HG02973 (cell line): ENCODE measurements around the gene YBEY.

Source experiments
- ATAC-seq: cut with Tn5 transposase; IDR thresholded peaks from one replicate; pipeline ENCODE4 v1.9.1; 2021; ENCODE audit warnings: moderate library complexity; ENCODE audit not compliant: unreplicated experiment

The YBEY gene

DNA sequence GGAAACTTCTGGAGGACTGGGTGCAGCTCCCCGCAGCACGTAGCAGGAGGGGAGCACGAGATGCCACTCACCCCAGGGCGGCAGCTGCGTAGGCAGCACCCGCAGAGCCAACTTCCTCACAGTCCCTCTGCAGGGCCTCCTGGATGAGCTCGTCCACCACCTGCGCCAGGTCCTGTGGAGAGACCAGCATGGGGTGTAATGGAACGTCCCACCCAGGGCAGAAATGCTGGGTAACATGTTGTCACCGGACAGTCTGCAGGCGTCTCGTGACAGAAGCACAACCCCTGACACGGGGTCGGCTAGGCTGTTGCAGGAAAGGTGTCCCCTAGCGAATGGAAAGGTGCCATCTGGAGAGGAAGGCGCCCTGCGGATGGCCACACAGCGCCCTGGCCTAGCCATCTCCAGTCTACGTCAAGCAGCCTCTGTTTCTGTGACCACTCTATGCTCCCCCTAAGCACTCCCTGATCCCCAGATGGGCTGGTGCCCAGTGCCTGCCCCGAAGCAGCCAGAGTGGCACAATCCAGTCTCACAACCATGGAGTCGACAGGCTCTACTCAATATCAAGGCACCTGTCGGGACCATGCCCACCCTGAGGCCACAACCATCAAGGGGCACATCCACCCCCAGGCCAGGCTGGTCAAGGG is 22.0 kb upstream of the YBEY start:
- no peak for ATAC-seq

GRCh38 chr21:46264690-46265144 is 21.4 kb upstream of the YBEY start:
- ATAC-seq = no peak

DNA sequence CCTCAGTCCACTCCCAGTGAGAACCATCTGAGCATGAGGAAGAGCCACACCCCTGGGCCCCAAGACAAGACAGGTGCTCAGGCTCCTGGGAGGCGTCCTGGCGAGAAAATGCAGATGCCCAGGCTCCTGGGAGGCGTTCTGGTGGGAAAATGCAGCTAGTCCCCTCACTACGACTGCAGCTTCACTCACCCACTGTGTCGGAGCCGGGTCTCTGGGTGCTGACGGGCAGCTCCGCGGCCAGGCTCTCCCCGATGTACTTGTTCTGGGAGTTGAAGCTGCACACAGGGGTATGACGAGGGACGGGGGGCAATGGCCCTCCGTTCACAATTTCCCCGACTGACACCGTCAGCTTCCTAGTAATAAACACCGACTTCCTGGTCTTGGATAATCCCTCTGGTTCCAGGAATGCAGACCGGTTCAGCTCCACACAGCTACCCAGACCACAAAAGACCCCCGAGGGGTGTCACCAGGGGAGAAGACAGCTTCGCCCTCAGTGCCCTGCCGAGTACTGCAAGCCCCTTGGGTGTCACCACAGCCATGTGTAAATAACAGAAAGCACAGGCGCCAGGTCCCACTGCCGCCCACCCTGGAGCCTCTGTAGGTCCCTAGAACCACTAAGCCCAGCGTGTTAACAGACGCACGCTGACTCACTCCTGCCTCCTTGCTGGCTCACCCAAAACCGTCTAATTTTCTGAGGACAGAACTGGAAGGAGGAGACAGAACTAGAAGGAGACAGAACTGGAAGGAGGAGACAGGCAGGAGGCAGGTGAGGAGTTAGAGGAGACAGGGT is 20.2 kb upstream of the YBEY start:
- ATAC-seq = no peak

- no peak for ATAC-seq
Observed at GRCh38 chr21:46266946-46267345, 19.2 kb upstream of the YBEY start.

GRCh38 chr21:46268371-46268770 is 17.8 kb upstream of the YBEY start:
- ATAC-seq = no peak

- no peak for ATAC-seq
Observed at GRCh38 chr21:46269466-46269865, 16.7 kb upstream of the YBEY start.

GRCh38 chr21:46273341-46273740 is 12.8 kb upstream of the YBEY start:
- ATAC-seq = no peak

DNA sequence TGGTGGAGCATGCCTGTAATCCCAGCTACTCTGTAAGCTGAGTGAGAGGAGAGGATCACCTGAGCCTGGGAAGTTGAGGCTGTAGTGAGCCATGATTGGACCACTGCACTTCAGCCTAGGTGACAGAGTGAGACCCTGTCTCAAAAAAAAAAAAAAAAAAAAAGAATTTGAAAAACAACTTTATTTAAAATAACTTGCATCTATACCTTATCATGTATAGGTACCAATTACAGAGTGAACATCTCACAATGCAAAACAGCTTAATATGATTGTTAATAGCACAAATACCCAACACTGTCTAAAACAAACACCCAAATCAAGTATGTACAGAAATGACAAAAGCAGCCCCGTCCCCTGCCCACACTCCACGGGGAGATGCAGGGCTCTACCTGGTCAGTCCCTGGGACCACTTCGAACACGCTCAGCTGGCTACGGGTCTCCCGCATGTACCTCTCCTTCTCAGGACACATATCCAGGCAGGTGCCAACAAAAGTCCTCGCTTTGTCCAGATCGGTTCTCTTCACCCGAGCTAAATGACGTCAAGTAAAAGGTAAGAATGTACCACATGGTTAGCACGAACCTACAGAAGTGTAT is 11.2 kb upstream of the YBEY start:
- no peak for ATAC-seq

- ATAC-seq = no peak
Observed at GRCh38 chr21:46284077-46284644, 2.0 kb upstream of the YBEY start.

DNA sequence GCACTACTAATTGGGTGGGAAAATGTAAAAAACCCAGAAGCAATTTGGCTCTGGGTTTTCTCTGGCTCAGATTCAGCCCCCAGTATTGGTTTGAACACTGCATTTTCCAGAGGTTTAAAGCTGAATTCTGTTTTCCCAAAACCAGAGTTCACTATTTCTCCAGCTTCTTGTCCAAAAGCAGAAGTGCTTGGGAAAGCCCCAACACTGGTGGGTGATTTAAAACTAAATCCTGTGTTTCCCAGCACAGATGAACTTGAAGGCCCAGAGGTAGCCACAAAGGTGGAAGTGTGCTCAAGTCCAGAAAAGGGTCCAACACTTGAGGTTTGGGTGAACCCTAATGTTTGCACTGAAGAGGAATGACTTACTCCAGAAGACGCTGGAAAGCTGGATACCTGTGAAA is 1.4 kb upstream of the YBEY start:
- ATAC-seq = no peak

GRCh38 chr21:46285206-46285661 is 908 bp upstream of the YBEY start, which contains the start of gene MCM3AP:
Gene MCM3AP, minus strand, starts transcription at chr21:46285611. Its CDS starts 325 bp downstream, at chr21:46285286.
- ATAC-seq = no peak

DNA sequence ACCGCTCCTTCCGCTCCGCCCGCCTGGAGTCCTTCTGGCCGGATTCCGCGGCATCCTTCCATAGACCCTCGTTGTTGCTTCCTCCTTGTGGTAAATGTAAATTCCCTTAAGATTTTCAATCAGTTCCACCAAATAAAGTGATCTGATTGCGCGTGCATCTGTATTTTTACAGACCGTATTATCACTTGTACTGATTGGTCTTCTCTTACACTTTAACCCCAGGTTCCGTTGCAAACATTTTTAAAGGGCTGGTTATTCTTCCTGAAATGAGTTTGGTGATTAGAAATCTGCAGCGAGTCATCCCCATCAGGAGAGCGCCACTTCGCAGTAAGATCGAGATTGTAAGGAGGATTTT is 483 bp downstream of the YBEY start:
- ATAC-seq = peak; percentile 11

GRCh38 chr21:46287541-46287940 is 1.4 kb downstream of the YBEY start:
- no peak for ATAC-seq

DNA sequence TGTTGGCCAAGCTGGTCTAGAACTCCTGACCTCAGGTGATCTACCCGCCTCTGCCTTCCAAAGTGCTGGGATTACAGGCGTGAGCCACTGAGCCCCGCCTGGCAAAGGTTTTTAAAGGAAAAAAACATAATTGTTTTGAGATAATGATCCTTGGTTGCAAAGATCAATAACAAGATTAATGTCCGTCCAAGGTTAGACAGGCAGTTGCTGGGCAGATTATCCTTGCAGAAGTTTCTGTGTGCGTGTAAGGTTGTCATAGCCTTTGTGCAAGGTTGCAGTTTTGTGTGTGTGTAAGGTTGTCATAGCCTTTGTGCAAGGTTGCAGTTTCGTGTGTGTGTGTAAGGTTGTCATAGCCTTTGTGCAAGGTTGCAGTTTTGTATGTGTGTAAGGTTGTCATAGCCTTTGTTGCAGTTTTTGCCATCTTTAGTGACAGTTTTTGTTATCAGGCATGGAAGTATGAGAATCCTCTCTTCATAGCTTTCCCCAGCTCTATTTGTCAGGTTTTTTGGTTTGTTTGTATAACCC is 3.6 kb downstream of the YBEY start:
- ATAC-seq = no peak

GRCh38 chr21:46291561-46291960 is 5.4 kb downstream of the YBEY start:
- no peak for ATAC-seq

DNA sequence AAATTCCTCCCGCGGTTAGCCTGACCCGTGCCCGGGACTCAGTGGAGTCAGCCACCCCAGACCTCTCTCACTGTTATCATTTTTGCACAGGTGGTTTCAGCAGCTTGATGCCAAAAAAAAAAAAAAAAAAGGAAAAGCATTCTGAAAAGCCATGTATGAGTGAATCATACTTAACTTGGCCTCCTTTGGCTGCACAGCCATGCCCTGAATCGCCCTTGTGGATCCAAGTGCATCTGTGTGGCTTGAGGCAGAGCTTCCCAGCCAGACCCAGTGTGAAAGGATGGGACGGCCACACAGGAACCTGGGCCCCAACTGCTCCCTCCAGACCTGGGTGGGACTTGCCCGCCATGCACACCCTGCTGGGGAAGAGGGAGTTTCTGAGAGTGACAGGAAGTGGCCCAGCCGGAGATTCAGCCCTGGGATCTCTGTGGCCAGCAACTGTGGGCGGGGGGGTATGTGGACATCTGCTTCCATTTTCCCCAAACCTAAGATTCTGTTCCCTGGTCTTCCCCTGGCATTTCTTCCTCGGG is 8.6 kb downstream of the YBEY start:
- ATAC-seq = no peak

GRCh38 chr21:46295177-46295770 is 9.1 kb downstream of the YBEY start:
- no peak for ATAC-seq

DNA sequence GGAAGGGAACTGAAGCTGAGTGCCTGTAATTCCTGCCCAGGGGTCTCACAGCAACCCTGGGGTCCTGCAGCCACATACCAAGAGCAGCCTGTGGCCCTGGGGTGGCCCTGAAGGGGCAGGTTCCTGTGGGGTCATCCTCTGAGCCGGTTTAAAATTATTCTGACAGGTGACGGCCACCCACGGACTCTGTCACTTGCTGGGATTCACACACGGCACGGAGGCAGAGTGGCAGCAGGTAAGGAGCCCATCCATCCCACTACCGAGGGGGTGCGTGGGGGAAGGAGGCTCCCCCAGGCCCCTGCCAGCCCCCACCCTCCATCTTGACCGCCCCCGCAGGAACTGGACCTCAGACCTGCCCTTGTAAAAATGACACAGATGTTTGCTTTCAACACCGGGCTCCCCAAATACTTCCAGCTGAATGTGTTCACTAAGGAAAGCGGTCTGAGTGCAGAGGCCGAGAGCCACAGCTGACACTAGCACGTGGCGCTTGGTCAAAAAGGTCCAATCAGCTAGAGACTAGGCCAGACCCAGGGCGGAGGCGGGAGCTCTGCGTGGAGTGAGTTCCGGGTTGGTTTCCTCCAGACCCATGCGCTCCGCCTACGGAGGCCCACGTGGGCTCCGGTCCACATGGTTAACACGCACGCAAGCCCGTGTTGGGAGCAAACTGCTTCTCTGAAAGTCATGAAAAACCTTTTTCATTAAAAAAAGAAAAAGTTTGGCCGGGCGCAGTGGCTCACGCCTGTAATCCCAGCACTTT is 10.0 kb downstream of the YBEY start:
- ATAC-seq = no peak

GRCh38 chr21:46297338-46298271 is 11.5 kb downstream of the YBEY start:
- ATAC-seq = no peak
